Endothelial cell of umbilical vein (primary cell): ENCODE measurements around the gene ZBTB7B. TPM values are rescaled to one million over a fixed set of nuclear protein-coding genes. Genes with fewer than 3 reads are reported as not detected.

Experiments
- BruUV-seq: library from RNA; stranded (reverse); fragments of 400-500 nt; replicated peaks from 2 replicates; lab custom pipeline; 2021; lab: Mats Ljungman, UMichigan
- CTCF ChIA-PET: fragments of 300-600, 350-600 bp; sonication (Branson Sonifier 250); formaldehyde crosslinking; loops from one replicate; lab custom pipeline; 2021; ENCODE audit warnings: antibody characterized with exemption, inconsistent platforms; lab: Charles Lee
- POLR2A ChIA-PET: fragments of 300-600, 350-600 bp; sonication (Branson Sonifier 250); formaldehyde crosslinking; loops from one replicate; lab custom pipeline; 2021; ENCODE audit warnings: antibody characterized with exemption, inconsistent platforms; lab: Charles Lee
- DNase-seq: peaks from one replicate; pipeline ENCODE4 v3.0.0-alpha.2; 2011; ENCODE audit warnings: low read depth, low spot score
- FAIRE-seq: peaks from 2 replicates; lab custom pipeline; 2011; peaks lifted over from hg19 to GRCh38; lab: Jason Lieb, UNC
- H2AFZ ChIP-seq: 2 replicates; pipeline ENCODE4 v1.6.0; 2012; ENCODE audit warnings: low read depth, low read length, control low read depth, inconsistent platforms
- H3K27ac ChIP-seq: 2 replicates; pipeline ENCODE4 v1.5.1; 2011; ENCODE audit warnings: low read depth, mild to moderate bottlenecking, control low read depth, low read length, moderate library complexity; ENCODE audit not compliant: insufficient read depth
- H3K27me3 ChIP-seq, 2 experiments: 2 replicates each; pipeline versions ENCODE4 v1.6.0 to v1.6.1; 2011; ENCODE audit warnings: low read length in 2 of 2, mixed read lengths in 1 of 2; ENCODE audit not compliant: control insufficient read depth in 2 of 2, insufficient read depth in 2 of 2
- H3K36me3 ChIP-seq, 2 experiments: 2 replicates in 1 of 2; 3 replicates in 1 of 2; pipeline ENCODE4 v1.5.1; 2011; ENCODE audit warnings: low read length in 2 of 2, mild to moderate bottlenecking in 1 of 2, moderate library complexity in 1 of 2; ENCODE audit not compliant: control insufficient read depth in 2 of 2, insufficient read depth in 2 of 2; ENCODE audit errors: extremely low read depth in 1 of 2
- H3K4me1 ChIP-seq: 3 replicates; pipeline ENCODE4 v1.5.1; 2011; ENCODE audit warnings: mild to moderate bottlenecking, low read length; ENCODE audit not compliant: control insufficient read depth, insufficient read depth; ENCODE audit errors: extremely low read depth
- H3K4me2 ChIP-seq: 2 replicates; pipeline ENCODE4 v1.6.1; 2011; ENCODE audit warnings: low read length, control low read depth, mixed read lengths; ENCODE audit not compliant: insufficient read depth
- H3K4me3 ChIP-seq, 3 experiments: fragments of 200-600 bp in 1 of 3; sonication (generic), shearing (Covaris generic) in 1 of 3; replicated peaks in 1 of 3; 2 replicates each; pipeline ENCODE4 v1.5.1; 2011 to 2016; ENCODE audit warnings: control low read depth in 3 of 3, low read length in 3 of 3, mild to moderate bottlenecking in 2 of 3, inconsistent platforms in 1 of 3, low read depth in 1 of 3, moderate library complexity in 1 of 3; ENCODE audit not compliant: insufficient read depth in 1 of 3
- H3K79me2 ChIP-seq: 2 replicates; pipeline ENCODE4 v1.6.0; 2012; ENCODE audit warnings: low read length, inconsistent platforms; ENCODE audit not compliant: control insufficient read depth, insufficient read depth
- H3K9ac ChIP-seq: replicated peaks from 2 replicates; pipeline ENCODE3; 2011; ENCODE audit warnings: low read length, control low read depth; ENCODE audit not compliant: insufficient read depth; ENCODE audit errors: extremely low read depth
- H3K9me1 ChIP-seq: replicated peaks from 3 replicates; pipeline ENCODE4 v1.6.0; 2011; ENCODE audit warnings: mild to moderate bottlenecking, low read length; ENCODE audit not compliant: control insufficient read depth, insufficient read depth; ENCODE audit errors: extremely low read depth
- H3K9me3 ChIP-seq: replicated peaks from 2 replicates; pipeline ENCODE4 v1.5.1; 2012; ENCODE audit warnings: low read length, inconsistent platforms; ENCODE audit not compliant: control insufficient read depth, insufficient read depth
- H4K20me1 ChIP-seq: replicated peaks from 2 replicates; pipeline ENCODE3; 2011; ENCODE audit warnings: mild to moderate bottlenecking, low read length; ENCODE audit not compliant: control insufficient read depth, insufficient read depth; ENCODE audit errors: extremely low read depth
- CTCF ChIP-seq, 2 donors: IDR thresholded peaks; 1 replicate in 1 of 2; 2 replicates in 1 of 2; pipeline ENCODE4 v1.5.1; 2011; ENCODE audit warnings: low read length in 2 of 2, mild to moderate bottlenecking in 2 of 2, moderate library complexity in 2 of 2, control low read depth in 1 of 2, inconsistent platforms in 1 of 2, low read depth in 1 of 2; ENCODE audit not compliant: insufficient read depth in 1 of 2; ENCODE audit errors: extremely low read depth in 1 of 2
- EZH2 ChIP-seq: IDR thresholded peaks from 2 replicates; pipeline ENCODE4 v1.6.1; 2012; ENCODE audit warnings: borderline replicate concordance, low read depth, mild to moderate bottlenecking, moderate library complexity, low read length, inconsistent platforms; ENCODE audit not compliant: severe bottlenecking
- FOS ChIP-seq: IDR thresholded peaks from 2 replicates; pipeline ENCODE4 v1.6.1; 2011; ENCODE audit warnings: mild to moderate bottlenecking, low read length, moderate library complexity, borderline replicate concordance; ENCODE audit not compliant: insufficient read depth
- GATA2 ChIP-seq: IDR thresholded peaks from 2 replicates; pipeline ENCODE4 v1.7.0; 2011; ENCODE audit warnings: low read depth, mild to moderate bottlenecking, moderate library complexity, mixed read lengths, low read length; ENCODE audit not compliant: insufficient read length, insufficient read depth
- JUN ChIP-seq: IDR thresholded peaks from 2 replicates; pipeline ENCODE4 v1.6.1; 2011; ENCODE audit warnings: borderline replicate concordance, low read depth; ENCODE audit not compliant: insufficient read length, insufficient read depth
- MAX ChIP-seq: IDR thresholded peaks from 2 replicates; pipeline ENCODE4 v1.6.1; 2011; ENCODE audit not compliant: insufficient read depth, insufficient read length
- MYC ChIP-seq: IDR thresholded peaks from one replicate; pipeline ENCODE4 v1.6.1; 2011; ENCODE audit warnings: mild to moderate bottlenecking, low read depth, low read length
- POLR2A ChIP-seq: IDR thresholded peaks from 2 replicates; pipeline ENCODE4 v1.6.1; 2012; ENCODE audit warnings: low read depth, mild to moderate bottlenecking, control low read depth, low read length
- POLR2AphosphoS5 ChIP-seq: IDR thresholded peaks from 2 replicates; pipeline ENCODE4 v1.6.1; 2012; ENCODE audit warnings: low read depth, mild to moderate bottlenecking, control low read depth, low read length, moderate library complexity; ENCODE audit not compliant: insufficient read depth
- dilution Hi-C: fragments of 300-500 bp; cut with MboI; formaldehyde crosslinking; loops from one replicate; pipeline ENCODE4 v1.15.0; 2019; ENCODE audit warnings: low sequenced_read_pairs; ENCODE audit not compliant: extremely low pct_ligation_motif_present
- intact Hi-C: fragments of 100-400 bp; cut with micrococcal nuclease; formaldehyde crosslinking; loops from one replicate; pipeline ENCODE4 v1.10.0; 2022
- polyA plus RNA-seq, 4 experiments: library from polyadenylated mRNA; depleted of rRNA in 3 of 4; stranded (reverse) in 3 of 4; unstranded in 1 of 4; fragments of >200 nt; gene quantifications; 2 replicates each; pipeline versions ENCODE4 v1.2.1 to v1.2.3, GENCODE V29; 2011 to 2012; ENCODE audit warnings: missing spikeins in 1 of 4
- total RNA-seq: library from RNA; stranded (reverse); gene quantifications from 2 replicates; pipeline ENCODE4 v1.2.3, GENCODE V29; 2021

The ZBTB7B gene
- total and polyA plus RNA-seq, 2 donors (not counting 3 experiments of a cell fraction or from before 2014, with no cell fraction given): 20.0 to 26.2 TPM

- Histone ChIP-seq H3K9ac (peak overlapping the region; percentile 22), H3K9me1 (no peaks in the 10 kb centered on the region), H3K27me3 (no peaks in the 10 kb centered on the region), H3K9me3 (no peaks in the 10 kb centered on the region), H3K36me3 (peaks cover 19 to 39% of the 10 kb centered on the region in 2 experiments), H2AFZ (no peak overlapping the region), H3K79me2 (peaks cover 58% of the 10 kb centered on the region), H3K4me3 (peak overlapping the region in 1 of 3 experiments; percentile 31), H4K20me1 (no peaks in the 10 kb centered on the region), H3K27ac (peak overlapping the region; percentile 14), H3K4me2 (peak overlapping the region; percentile 47), H3K4me1 (peaks cover 63% of the 10 kb centered on the region)
- CTCF ChIA-PET: interaction anchor here (0.6 to 2.2 kb wide), 4 partner anchors 26 to 50 kb away, joined by 3 to 8 read pairs (median 4); partner anchors contain the start of gene LENEP
- POLR2A ChIA-PET: no interaction called here
- peak; percentile 85 for FAIRE-seq
- dilution Hi-C loops (no loop called here), intact Hi-C loops (no loop called here)
- BruUV-seq: no TSS peak
- peak; percentile 61 for TF ChIP-seq POLR2AphosphoS5
- no peak for TF ChIP-seq MYC
- DNase-seq: no peak
Measured at GRCh38 chr1:154967331-154967950, 35.2 kb upstream of the ZBTB7B start.

DNA sequence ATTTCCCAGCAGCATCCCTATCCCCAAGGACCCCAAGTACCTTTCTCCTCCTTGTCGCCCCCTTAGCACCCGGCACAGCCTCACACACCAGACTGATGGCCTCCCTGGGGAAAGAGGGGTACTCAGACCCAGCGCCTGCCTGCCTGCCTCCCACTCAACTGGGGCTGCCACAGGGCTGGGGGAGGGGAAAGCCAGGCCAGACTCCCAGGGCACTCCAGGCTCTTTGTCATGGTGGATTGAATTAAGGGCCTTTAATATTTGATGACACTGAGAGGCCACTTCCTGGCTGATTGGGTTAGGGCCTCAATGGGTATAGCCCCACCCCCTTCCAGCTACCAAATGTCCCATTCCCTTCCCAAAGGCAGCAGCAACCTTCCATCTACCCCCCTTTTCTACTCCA is 33.9 kb upstream of the ZBTB7B start:
- Histone ChIP-seq H4K20me1 (no peaks in the 10 kb centered on the region), H3K36me3 (peaks cover 19 to 31% of the 10 kb centered on the region in 2 experiments), H3K27me3 (no peaks in the 10 kb centered on the region), H3K27ac (peak overlapping the region; percentile 99), H3K4me3 (peak overlapping the region; percentile 64 to 78 (median 70)), H3K9me3 (no peaks in the 10 kb centered on the region), H3K4me1 (peaks cover 66% of the 10 kb centered on the region), H3K4me2 (peak overlapping the region; percentile 80), H3K9ac (peak overlapping the region; percentile 57), H3K79me2 (peaks cover 58% of the 10 kb centered on the region), H3K9me1 (no peaks in the 10 kb centered on the region), H2AFZ (no peak overlapping the region)
- dilution Hi-C loops: no loop called here
- FAIRE-seq (no peak), DNase-seq (no peak)
- ChIA-PET POLR2A (no interaction called here), CTCF (interaction anchor here (1.9 to 3.8 kb wide), 3 partner anchors 7 to 82 kb away, joined by 6 to 26 read pairs (median 17); partner anchors contain the start of genes ADAM15 and PYGO2)
- BruUV-seq: no TSS peak
- intact Hi-C loops: no loop called here
- TF ChIP-seq POLR2A (no peak), EZH2 (no peak), GATA2 (no peak), FOS (no peak), MAX (no peak), CTCF (IDR thresholded peaks at IDR 0.05; ENCODE audit: extremely low read depth in 1 of 2, insufficient read depth in 1 of 2, low read depth in 1 of 2, low read length in 2 of 2) (no peak), JUN (no peak), MYC (no peak), POLR2AphosphoS5 (no peak)
